Glomerular visceral epithelial cell (primary cell): Measurements from ENCODE around the gene ALG14.
A peak's percentile ranks its signal among the peaks of the same experiment; 100 is the strongest.
"Not testable (repeated sequence)": the region's sequence is repeated elsewhere in the genome, so short reads cannot be mapped to it uniquely, and the experiment has no call there.

ENCODE experiments used
- DNase-seq: peaks from one replicate; pipeline ENCODE4 v3.0.0-alpha.2; 2016; ENCODE audit errors: extremely low spot score

Gene ALG14

DNA sequence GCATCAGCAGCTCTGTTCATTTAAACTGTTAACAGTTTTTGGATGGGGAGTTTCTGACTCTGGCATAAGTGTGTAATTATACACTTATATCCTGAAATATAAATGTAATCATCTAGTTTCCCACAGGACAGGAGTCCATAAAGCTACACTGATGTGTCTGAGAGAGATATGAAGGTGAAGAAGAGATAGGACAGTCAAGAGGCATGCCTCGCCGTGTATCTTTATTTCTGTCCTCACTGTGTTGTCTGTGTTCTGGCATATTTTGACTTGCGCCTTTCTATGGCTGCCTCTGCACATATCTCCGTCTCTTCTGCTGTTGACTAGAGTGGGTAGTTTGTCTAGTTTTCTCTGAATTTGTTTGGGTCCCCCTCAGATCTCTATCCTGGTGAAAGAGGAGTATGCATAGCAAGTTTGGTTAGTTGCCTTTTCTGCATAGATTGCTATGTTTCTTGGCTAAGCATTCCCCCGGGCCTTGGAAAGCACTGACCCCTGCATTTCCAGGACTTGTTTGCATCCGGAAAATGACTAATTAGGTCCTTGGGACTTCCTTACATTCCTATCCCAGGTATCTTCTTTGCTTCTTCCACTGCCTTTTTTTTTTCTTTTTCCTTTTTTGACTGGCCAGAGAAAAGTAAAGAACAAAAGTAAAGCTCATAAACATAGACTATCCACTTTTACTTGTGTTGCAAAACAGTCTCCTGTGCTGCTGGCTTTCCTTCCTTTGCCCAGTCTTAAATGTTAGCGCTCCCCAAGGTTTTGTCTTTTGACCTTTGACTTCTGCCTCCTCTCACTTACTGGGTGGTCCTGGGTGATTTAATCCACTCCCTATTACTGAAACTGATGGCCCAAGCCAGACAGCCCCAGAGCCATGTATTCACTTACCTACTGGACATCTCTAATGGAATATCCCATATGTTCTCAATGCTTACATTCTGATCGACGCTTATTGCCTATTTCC lies 118.2 kb downstream of the ALG14 start:
- no peak for DNase-seq

DNA sequence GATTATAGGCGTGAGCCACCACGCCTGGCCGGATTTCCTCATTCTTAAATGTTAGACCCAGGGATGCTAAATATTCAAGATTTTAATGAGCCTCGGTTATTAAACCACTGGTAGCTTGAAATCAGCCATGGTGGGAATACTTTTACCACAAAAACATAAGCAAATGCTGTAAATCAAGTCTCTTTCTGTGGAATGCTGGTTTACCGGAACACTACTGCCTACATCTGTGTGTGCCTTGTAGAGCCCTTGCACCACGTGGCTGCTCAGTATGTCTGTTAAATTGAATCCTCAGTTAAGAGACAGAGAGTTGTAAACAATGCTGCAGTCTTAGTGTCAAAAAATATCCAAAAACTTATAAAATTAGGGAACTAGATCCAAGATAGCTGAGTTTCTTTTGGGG lies 119.0 kb downstream of the ALG14 start:
- no peak for DNase-seq

DNA sequence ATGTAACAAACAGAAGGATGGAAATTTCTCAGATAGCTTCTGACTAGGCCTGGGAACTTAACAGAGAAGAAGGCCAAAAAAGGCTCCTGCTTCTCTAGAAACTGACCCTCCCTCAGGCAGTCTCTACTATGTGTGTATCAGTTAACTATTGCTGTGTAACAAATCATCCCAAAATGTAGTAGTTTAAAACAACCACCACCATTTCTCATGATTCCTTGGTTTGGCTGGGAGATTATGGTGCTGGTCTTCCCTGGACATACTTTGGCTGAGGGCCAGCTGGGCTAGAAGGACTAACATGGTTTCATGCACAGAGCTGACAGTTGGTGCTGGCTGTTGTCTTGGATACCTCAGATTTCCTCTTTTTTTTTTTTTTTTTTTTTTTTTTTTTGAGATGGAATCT lies 119.6 kb downstream of the ALG14 start:
- no peak for DNase-seq

DNA sequence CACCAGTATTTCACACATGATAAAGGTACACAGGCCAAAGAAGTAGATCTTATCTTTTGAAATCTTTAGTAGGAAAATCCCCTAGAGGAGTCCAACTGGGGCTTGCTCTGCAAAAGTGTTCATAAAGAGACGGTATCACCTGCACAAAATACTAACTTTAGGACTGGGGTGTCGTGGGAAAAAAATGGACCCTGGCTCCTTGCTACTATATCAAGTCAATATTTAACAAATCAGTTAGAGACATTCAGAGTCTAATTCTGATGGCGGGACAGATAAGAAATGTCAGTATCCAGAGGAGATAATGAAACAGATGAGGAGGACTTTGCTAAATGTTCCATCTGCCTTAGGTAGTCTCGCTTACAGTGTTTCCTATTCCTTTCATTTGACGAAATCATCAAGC lies 120.2 kb downstream of the ALG14 start:
- DNase-seq: no peak

DNA sequence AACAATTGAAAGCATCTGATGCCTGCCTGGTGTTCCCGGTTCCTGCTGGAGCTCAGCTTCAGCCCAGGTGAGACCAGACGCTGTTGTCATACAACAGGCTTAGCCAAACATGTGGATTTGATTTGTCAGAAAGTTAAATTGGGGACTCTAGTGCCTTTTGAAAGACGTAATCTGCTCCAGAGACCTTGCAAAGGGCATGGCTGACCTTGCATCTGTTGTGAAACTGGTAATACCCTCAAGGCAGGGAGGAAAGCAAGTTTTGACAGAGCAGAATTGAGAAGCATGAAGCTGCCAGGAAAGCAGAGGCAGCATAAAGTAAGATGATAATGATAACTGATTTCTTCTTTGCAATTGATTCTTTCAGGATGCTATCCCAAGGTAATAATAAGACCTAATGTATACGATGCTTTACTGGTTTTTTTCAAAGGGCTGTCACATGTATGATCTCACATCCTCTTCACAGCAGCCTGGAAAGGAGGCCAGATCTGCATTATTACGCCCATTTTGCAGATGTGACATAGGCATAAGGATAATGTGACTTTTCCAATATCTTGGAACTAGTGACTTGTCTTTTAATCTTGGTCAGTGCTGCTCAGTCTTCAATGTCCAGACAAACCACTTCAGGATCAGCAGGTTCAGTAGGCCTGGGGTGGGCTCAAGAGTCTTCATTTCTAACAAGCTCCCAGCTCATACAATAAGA lies 121.1 kb downstream of the ALG14 start:
- no peak for DNase-seq

DNA sequence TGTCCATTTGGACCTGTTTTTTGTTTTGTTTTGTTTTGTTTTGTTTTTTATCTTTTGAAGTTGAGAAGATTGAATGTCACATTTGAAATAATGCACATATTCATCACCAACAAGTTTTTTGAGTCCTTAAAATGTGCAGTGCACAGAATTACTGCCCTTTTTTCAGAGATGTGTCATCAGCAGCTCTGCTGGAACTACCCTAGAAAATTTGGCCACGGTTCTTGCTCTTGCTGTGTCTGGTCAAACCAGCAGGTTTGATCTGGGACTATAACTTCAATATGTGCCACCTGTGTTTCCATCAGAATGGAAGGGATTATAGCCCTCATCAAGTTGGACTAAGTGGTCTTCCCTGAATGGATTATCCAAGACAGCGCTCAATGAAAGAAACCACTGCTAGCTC lies 121.7 kb downstream of the ALG14 start:
- DNase-seq: no peak

DNA sequence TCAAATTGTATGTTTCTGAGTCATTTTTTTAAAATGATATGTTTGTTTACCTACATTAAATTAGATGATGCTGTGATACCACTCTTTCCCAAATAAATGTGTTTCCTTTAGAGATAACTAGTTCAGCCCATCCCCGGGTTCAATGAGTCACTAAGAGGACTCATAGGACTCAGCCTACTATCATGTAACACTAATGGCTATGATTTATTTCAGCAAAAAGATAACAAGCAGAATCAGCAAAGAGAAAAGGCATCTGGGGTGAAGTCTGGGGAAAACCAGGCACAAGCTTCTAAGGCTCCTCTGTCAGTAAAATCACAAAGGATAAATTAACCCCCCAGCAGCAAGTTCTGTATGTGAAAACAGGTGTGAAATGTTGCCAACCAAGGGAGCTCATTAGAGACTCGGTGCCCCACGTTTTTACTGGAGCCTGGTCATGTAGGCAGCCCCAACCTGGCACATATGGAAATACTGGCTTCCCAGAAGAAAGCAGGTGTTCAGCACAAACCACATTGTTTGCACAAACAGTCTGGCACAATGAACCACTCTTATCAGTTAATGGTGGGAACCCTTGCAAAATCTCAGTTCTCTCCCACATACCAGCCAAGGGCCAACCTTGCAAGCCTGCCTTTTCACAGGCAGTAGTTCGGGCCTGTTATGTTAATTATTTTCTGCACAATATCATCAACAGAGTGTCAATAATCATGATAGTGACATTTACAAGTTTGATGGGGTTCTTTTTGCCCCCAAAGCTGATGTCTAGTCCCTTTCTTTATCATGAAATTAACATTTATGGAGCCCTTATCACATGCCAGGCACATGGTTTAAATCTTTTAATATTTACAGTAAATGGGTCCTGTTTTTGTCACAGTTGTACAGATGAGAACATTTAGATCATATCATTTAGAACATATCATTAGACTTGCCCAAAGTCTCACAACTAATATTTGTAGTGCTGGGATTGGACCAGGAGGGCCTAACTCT lies 122.8 kb downstream of the ALG14 start:
- no peak for DNase-seq

DNA sequence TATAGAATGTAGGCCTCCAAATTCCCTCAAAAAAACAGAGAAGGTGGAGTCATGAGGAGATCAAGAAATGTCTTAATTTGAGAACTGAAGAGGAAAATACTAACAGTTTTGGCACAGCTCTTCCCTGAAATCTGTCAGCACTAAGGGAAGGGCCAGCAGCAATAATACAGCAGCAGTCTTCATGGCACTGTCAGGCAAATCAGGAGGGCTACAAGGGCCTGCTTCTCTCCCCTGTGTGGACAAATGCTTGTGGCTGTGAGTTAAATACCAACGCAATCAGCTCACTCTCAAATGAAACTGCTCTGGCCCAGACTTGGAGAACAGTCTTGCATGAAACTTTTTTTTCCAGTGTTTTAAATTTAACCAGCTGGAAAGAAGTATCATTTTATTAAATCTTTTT lies 125.3 kb downstream of the ALG14 start:
- peak; percentile 77 for DNase-seq

DNA sequence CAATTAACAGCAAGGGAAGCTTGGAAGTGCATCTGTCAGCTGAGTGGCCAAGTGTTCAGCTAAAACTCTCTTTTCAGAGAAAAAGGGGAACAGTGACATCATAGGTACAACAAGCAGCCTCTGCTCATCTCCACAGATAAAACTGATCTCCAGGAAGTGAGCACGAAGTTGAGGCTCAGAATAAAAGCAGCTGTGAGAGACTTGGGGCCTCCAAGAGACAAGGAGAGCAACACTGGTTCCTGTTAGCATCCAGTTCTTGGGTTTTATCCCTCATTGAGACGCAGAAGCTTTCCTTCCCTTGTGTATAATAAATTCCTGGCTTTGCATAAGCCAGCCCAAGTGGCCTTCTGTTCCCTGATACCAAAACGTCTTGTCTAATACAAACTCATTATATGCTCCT lies 125.9 kb downstream of the ALG14 start:
- no peak for DNase-seq

DNA sequence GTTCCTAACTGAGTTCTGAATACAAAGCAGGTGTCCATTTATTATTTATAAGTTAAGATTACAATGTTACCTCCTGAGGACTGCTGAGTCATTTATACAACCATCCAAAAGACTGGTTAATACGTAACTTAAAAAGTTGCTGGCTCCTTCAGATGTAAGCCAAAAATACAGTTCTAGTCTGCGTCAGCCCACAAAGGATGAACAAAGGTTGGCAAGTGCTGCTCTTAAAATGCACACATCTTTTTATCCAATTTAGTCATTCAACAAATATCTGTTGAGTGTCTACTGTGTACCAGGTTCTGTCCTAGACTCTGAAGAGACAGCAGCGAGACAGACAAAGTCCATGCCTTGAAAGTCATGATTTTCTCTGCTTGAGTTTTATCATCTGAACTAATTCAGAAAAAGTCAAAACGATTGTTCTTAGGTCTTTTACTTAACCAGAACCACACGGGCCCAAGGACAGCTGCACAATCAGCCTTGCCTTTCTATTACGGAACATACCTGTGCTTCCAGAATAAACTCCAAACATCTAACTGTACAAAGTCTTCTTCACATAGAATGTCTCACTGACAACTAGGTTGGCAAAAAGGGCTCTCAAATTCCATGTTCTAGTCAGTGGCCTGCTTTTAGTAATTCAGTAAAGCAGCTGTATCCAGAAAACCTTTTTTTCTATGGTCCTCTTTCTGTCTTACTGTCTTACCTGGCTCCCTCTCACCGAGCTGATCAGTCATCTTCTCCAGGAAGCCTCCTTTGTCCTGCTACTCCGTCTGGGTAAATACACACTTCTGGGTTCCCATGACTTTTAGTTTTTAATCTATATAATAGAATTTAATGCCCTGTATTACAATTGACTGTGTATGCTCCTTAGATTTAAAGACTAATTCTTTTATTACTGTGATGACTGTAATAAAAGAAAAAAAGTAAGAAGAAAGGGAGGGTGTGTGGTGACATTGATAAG lies 130.3 kb downstream of the ALG14 start:
- DNase-seq: peak; percentile 87

DNA sequence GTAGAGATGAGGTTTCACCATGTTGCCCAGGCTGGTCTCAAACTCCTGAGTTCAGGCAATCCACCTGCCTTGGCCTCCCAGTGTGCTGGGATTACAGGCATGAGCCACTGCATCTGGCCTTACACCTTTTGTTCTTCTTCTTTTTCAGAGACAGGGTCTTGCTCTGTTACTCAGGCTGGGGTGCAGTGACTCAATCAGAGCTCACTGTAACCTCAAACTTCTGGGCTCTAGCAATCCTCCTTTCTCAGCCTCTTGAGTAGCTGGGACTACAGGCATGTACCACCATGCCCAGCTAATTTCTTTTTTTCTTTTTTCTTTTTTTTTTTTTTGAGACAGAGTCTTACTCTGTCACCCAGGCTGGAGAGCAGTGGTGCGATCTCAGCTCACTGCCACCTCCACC lies 131.3 kb downstream of the ALG14 start:
- DNase-seq: not testable (repeated sequence)

DNA sequence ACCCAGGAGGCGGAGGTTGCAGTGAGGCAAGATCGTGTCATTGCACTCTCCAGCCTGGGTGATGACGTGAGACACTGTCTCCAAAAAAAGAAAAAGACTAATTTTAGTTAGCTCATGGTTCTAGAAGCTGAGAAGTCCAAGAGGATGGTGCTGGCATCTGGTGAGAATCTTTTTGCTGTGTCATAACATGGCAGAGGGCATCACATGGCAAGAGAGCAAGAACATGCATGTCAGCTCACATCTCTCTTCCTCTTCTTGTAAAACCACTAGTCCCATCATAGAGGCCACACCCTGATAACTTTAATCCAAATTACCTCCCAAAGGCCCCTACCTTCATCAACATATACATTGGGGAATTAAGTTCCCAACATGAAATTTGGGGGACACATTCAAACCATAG lies 132.0 kb downstream of the ALG14 start:
- no peak for DNase-seq

DNA sequence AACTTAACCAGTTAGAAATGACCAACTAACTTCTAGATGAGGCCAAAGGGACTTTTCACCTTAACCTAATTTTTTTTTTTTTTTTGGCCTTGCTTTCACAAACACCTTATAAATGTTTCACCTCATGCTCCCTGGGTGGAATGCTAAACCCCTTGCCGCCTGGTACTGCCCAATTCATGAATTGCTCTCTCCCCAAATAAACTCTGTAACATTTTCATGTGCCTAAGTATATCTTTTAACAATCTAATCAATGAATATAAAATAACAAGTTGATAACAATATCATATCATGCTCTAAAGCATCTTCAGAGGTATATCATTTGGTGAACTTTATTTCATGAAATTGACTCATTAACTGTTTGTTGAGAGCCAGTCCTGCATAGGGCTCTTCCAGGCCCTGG lies 134.9 kb downstream of the ALG14 start:
- no peak for DNase-seq

DNA sequence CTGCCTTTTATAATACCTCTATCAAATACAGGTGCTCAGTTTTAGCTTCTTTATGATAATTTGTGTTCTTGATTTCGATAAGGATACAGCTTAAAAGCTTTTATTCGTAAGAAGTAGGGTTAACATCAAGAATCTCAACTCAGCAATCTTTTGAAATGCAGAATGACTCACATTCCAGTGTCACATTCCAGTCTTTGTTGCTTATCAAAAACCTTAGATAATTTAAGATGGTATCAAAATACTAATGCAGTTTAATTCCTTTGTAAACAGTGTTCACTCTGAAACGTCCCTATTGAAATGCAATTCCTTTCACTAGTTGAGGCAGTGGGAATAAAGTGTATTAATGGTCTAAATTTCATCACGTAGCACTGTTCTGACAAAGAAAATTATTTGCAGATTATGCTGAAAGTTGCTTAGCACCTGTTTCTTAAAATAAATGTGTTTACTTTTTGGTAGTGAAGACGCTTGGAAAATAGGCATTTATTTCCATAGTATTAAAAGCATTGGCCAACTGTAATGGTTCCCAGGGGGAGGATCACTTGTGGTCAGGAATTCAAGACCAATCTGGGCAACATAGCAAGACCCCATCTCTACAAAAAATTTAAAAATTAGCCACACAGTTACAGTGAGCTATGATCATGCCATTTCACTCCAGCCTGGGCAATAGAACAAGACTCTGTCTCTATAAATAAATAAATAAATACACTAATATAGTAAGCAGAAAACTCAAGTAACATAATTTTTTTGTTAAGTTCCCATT lies 135.7 kb downstream of the ALG14 start:
- DNase-seq: no peak

DNA sequence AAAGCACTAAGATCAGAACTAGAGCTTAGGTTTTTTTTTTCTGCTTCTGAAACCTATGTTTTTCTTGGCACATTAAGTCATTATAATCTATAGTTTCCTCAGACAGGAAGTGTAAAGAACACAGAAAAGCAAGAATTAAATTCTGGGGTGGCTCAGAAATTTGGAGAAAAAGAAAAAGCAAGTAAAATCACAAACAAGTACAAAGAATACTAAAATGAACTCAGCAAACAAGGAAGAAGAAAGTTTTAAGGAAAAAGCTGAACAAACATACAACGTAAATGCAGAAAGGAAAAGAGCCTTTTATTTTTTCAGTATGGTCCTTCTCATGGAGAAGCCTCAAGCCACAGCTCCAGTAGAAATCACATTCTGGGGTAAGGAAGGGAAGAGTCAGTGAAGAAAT lies 137.3 kb downstream of the ALG14 start:
- no peak for DNase-seq

DNA sequence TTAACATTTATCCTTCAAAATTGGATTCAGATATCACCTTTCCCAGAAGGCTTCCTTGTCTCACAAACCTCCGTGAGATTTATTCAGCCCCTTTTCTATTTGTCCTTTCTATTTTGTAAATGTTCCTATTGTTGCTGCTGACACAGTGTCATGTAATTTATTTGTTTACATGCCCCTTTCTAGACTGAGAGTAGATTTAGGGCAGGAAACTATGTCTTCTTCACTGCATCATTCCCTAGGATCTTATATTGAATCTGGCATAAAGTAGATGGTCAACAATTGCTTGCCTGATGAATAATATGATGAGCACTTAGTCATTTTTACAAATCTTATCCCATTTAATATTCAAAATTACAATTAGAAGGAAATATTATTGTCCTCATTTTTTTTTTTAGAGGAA lies 137.7 kb downstream of the ALG14 start:
- no peak for DNase-seq

DNA sequence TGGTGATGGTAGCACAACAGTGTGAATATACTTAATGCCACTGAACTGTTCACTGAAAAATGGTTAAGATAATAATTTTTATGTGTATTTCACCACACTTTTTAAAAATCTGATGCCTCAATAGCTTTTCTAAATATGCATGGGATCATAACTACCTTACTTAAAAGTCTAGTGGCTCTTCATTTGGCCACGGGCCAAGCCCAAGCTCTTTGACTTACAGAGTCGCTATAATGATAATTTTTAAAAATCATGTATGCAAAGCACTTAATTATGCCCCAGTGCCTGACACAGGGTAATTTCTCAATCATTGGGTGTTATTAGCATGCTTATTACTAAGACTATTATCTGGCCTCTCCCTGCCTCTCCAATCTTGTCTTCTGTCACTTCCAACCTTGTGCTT lies 138.2 kb downstream of the ALG14 start:
- DNase-seq: no peak

DNA sequence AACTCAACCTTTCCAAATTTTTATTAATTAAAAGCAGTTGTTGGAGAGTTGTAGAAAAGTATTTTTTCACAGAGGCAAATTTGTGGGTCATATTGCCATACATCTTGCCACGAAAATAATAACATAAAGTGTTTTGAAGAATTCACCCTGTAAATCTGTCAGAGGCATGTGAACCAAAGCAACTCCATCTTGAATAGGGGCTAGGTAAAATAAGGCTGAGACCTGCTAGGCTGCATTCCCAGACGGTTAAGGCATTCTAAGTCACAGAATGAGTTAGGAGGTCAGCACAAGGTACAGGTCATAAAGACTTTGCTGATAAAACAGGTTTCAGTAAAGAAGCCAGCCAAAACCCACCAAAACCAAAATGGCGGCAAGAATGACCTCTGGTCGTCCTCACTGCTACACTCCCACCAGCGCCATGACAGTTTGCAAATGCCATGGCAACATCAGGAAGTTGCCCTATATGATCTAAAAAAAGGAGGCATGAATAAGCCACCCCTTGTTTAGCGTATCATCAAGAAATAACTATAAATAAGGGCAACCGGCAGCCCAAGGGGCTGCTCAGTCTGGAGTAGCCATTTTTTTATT lies 141.4 kb downstream of the ALG14 start:
- no peak for DNase-seq

DNA sequence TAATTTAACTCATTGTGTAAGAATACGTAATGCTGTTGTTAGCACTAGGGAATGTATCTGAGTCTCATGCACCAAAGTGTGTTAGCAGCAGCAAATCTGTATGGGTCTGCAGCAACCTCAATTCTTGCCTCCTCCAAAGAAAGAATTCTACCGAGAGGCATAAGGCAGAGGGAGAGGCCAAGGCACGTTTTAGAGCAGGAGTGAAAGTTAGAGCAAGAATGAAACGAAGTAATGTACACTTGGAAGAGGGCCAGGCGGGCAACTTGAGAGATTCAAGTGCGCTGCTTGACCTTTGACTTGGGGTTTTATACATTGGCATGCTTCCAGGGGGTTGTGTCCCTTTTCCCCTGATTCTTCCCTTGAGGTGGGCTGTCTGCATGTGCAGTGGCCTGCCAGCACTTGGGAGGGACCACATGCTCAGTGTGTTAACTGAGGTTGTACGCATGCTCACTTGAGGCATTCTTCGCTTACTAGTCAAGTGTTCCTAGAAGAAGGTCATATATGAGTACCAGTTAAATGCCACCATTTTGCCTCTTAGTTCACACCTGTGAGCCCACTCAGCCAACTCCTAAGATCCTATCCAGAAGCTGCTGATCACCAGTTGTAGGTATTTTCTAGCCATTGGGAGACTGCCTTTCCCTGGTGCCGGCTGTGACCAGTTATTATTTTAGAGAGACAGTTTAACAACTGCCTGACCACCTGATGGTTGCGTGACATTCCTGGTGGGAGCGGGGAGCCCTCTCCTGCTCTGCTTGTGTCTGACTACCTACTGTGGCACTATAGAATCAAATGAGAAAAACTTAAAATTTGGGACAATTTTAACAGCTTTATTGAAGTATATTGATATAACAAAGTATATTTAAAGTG lies 143.2 kb downstream of the ALG14 start:
- peak; percentile 49 for DNase-seq
